Glutamatergic neuron (in vitro differentiated cells): ENCODE results near the gene KBTBD13. TPM values are rescaled to one million over a fixed set of nuclear protein-coding genes. Genes with fewer than 3 reads are reported as not detected.

ENCODE experiments used
- DNase-seq: peaks from one replicate; pipeline ENCODE4 v3.0.0; 2022
- H3K27ac Mint-ChIP-seq: one replicate; pipeline ENCODE4 v1.8.0; 2020; ENCODE audit warnings: mild to moderate bottlenecking, mixed read lengths, inconsistent platforms; ENCODE audit not compliant: unreplicated experiment
- H3K27me3 Mint-ChIP-seq: one replicate; pipeline ENCODE4 v1.8.0; 2020; ENCODE audit warnings: mild to moderate bottlenecking, moderate library complexity, mixed read lengths, inconsistent platforms; ENCODE audit not compliant: unreplicated experiment
- H3K36me3 Mint-ChIP-seq: one replicate; pipeline ENCODE4 v1.8.0; 2020; ENCODE audit warnings: mild to moderate bottlenecking, mixed read lengths, inconsistent platforms; ENCODE audit not compliant: unreplicated experiment
- H3K4me1 Mint-ChIP-seq: one replicate; pipeline ENCODE4 v1.8.0; 2020; ENCODE audit warnings: mild to moderate bottlenecking, low read depth, mixed read lengths, inconsistent platforms; ENCODE audit not compliant: unreplicated experiment
- H3K4me3 Mint-ChIP-seq: one replicate; pipeline ENCODE4 v1.8.0; 2020; ENCODE audit warnings: mild to moderate bottlenecking, mixed read lengths, inconsistent platforms; ENCODE audit not compliant: unreplicated experiment
- H3K9me3 Mint-ChIP-seq: one replicate; pipeline ENCODE4 v1.8.0; 2020; ENCODE audit warnings: mild to moderate bottlenecking, moderate library complexity, mixed read lengths, inconsistent platforms; ENCODE audit not compliant: unreplicated experiment
- total RNA-seq: library from RNA; stranded (reverse); fragmentation: NEBNext Ultra II Directional; extraction: Animal tissue kit (Norgen Biotek cat#: 25700); gene quantifications from one replicate; pipeline ENCODE4 v1.2.1, GENCODE V29; 2021; ENCODE audit not compliant: unreplicated experiment
- TF ChIP-seq, protein P1 (sequence below): fragments of 200-600 bp; sonication (generic); IDR thresholded peaks from one replicate; pipeline ENCODE4 v1.5.0; 2021; ENCODE audit not compliant: partially characterized antibody, unreplicated experiment

The KBTBD13 gene
- total RNA-seq, 1 donor from 2014 or later, result not detected

- TF ChIP-seq, protein P1, sequence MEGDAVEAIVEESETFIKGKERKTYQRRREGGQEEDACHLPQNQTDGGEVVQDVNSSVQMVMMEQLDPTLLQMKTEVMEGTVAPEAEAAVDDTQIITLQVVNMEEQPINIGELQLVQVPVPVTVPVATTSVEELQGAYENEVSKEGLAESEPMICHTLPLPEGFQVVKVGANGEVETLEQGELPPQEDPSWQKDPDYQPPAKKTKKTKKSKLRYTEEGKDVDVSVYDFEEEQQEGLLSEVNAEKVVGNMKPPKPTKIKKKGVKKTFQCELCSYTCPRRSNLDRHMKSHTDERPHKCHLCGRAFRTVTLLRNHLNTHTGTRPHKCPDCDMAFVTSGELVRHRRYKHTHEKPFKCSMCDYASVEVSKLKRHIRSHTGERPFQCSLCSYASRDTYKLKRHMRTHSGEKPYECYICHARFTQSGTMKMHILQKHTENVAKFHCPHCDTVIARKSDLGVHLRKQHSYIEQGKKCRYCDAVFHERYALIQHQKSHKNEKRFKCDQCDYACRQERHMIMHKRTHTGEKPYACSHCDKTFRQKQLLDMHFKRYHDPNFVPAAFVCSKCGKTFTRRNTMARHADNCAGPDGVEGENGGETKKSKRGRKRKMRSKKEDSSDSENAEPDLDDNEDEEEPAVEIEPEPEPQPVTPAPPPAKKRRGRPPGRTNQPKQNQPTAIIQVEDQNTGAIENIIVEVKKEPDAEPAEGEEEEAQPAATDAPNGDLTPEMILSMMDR, result no peak
- Mint-ChIP-seq H3K36me3 (no peaks in the 10 kb centered on the region), H3K4me1 (peaks cover 2% of the 10 kb centered on the region), H3K27ac (no peak overlapping the region), H3K9me3 (no peaks in the 10 kb centered on the region), H3K27me3 (peaks cover 3% of the 10 kb centered on the region), H3K4me3 (no peak overlapping the region)
- DNase-seq, result no peak
Observed at GRCh38 chr15:65062061-65062460, 14.5 kb upstream of the KBTBD13 start.

DNA sequence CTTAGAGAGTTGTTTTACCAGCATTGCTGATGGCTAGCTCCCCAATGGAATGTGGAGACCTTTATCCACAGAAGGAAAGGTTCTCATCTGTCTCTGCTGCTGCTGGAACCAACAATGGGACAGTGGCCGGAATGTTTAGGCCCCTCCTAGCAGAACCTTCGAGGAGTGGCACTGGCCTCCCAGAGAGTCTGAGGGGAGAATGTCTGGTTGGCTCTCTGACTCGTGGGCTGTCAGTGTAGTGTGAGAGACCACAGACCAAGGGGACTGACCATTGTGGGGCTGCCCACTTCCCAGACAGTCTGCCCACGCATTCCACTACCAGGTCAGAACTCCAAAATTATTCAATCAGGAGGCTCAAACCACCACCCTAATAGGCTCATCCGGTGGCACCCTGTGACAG lies 13.8 kb upstream of the KBTBD13 start:
- Mint-ChIP-seq H3K27ac (no peak overlapping the region), H3K9me3 (no peaks in the 10 kb centered on the region), H3K4me3 (no peak overlapping the region), H3K4me1 (peaks cover 2% of the 10 kb centered on the region), H3K27me3 (peaks cover 3% of the 10 kb centered on the region), H3K36me3 (no peaks in the 10 kb centered on the region)
- no peak for DNase-seq
- TF ChIP-seq, protein P1, result no peak

GRCh38 chr15:65066001-65066634 lies 10.4 kb upstream of the KBTBD13 start:
- Mint-ChIP-seq H3K27me3 (peaks cover 10% of the 10 kb centered on the region), H3K4me3 (no peak overlapping the region), H3K9me3 (peaks cover 2% of the 10 kb centered on the region), H3K4me1 (peaks cover 2% of the 10 kb centered on the region), H3K27ac (no peak overlapping the region), H3K36me3 (no peaks in the 10 kb centered on the region)
- TF ChIP-seq, protein P1, result no peak
- no peak for DNase-seq

- H3K27me3 Mint-ChIP-seq, result peaks cover 10% of the 10 kb centered on the region
- H3K4me1 Mint-ChIP-seq, result peaks cover 2% of the 10 kb centered on the region
- DNase-seq, result no peak
- H3K4me3 Mint-ChIP-seq, result peak overlapping the region; percentile 63
- H3K27ac Mint-ChIP-seq, result no peak overlapping the region
- TF ChIP-seq, protein P1, result no peak
- no peaks in the 10 kb centered on the region for H3K36me3 Mint-ChIP-seq
- peaks cover 2% of the 10 kb centered on the region for H3K9me3 Mint-ChIP-seq
Observed at GRCh38 chr15:65066635-65067316, 9.8 kb upstream of the KBTBD13 start.

DNA sequence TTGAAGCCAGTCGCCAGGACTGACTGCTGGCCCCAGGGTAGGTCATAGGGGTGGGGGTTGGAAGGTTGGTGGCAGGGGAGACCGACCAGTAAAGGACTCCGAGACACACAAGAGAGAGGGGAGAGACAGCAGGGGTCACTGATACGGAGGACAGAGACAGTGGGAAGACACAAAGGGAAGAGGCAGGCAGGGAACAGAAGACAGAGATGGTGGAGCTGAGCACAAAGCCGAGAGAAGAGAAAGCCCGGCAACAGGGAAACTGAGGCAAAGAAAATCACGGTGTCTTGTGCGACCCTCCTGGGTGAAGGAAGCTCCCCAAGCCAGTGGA lies 9.3 kb upstream of the KBTBD13 start:
- H3K4me3 Mint-ChIP-seq, result peak overlapping the region; percentile 63
- DNase-seq, result no peak
- H3K27ac Mint-ChIP-seq, result no peak overlapping the region
- H3K9me3 Mint-ChIP-seq, result peaks cover 2% of the 10 kb centered on the region
- TF ChIP-seq, protein P1, result no peak
- H3K4me1 Mint-ChIP-seq, result peaks cover 2% of the 10 kb centered on the region
- no peaks in the 10 kb centered on the region for H3K36me3 Mint-ChIP-seq
- H3K27me3 Mint-ChIP-seq, result peaks cover 10% of the 10 kb centered on the region
